ENCODE results near the gene INPP1. TPM values are rescaled to one million over a fixed set of nuclear protein-coding genes. Genes with fewer than 3 reads are reported as not detected.

The INPP1 gene
- total RNA-seq, 1 donor from 2014 or later: 6.3 TPM

DNA sequence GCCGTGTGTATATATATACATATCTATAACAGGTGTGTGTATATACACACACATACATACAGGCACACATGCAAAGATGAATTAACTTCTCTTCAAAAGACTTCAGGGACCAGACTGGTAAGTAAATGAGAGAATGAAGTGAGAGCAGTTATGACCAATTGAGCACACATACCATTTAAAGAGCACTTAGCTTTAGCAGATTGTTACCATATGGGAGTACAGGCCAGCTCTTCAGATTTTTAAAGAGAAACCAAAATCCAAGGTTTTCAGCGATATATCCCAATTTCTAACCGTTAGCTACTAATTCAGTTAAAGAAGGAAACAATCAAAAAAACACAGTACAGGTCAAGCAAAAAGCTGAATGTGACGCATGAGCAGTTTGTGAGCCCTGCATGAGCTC lies 23.7 kb downstream of the INPP1 start:
- Histone ChIP-seq H3K36me3 (ENCODE audit: control insufficient read depth, insufficient read depth, low read length) (no peaks in the 10 kb centered on the region), H3K27me3 (ENCODE audit: control insufficient read depth, insufficient read depth, low read length) (no peaks in the 10 kb centered on the region), H3K4me3 (ENCODE audit: low read depth, low read length) (no peak overlapping the region)
- TF ChIP-seq CTCF (IDR thresholded peaks at IDR 0.05; ENCODE audit: insufficient read depth, low read length, poor library complexity, severe bottlenecking): no peak
- no peak for DNase-seq (ENCODE audit: low read depth)

GRCh38 chr2:190369635-190370034 lies 26.2 kb downstream of the INPP1 start:
- no peak overlapping the region for H3K4me3 ChIP-seq (ENCODE audit: low read depth, low read length)
- TF ChIP-seq CTCF (IDR thresholded peaks at IDR 0.05; ENCODE audit: insufficient read depth, low read length, poor library complexity, severe bottlenecking): no peak

DNA sequence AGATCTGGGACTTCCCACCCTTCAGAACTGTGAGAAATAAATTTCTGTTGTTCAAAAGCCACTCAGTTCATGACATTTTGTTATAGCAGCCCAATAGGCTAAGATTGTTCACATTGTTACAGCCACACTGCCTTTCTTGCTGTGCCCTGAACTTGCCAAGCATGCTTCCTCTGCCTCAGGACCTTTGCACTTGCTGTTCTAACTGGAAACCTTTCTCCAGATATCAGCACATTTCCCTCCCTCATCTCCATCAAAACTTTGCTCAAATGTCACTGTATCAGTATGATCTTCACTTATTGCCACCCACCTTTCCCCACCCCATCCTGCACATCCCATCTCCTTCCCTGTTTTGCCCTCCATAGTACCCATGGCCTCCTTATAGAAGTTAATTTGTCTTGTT lies 32.7 kb downstream of the INPP1 start:
- TF ChIP-seq CTCF (IDR thresholded peaks at IDR 0.05; ENCODE audit: insufficient read depth, low read length, poor library complexity, severe bottlenecking): no peak

More at GRCh38 chr2:190369635-190370034, 26.2 kb downstream of the INPP1 start:
- Histone ChIP-seq H3K27me3 (ENCODE audit: control insufficient read depth, insufficient read depth, low read length) (no peaks in the 10 kb centered on the region), H3K36me3 (ENCODE audit: control insufficient read depth, insufficient read depth, low read length) (no peaks in the 10 kb centered on the region)
- no peak for DNase-seq (ENCODE audit: low read depth)

DNA sequence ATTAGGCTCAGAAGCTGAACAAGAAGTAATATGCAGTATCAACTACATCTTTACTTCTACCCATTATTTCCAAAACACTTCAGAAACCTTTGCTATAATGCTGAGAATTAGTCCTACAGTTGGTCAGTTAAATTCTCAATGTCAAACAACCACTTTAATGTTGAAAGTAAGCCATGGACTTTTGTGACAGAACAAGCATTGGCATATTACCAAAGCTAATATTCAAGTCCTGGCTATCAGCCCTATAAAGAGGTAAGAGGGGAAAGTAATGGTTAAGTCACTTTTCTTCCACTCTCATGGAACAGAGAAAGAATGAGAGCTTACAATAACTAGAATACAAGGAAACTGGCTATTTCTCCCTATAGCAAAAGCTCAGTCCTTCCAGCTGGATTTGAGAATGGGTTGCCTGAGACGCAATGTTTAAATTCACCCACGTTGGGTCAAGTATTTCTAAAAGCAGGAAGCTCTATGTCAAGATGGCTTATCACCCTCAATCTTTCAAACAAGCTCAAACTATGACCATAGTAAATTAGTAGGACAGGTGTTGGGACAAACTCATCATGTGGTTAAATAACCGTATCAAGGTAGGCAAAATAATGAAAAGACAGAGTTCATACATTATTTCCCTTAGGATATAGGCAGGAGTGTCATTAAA lies 33.3 kb downstream of the INPP1 start:
- no peak for TF ChIP-seq CTCF (IDR thresholded peaks at IDR 0.05; ENCODE audit: insufficient read depth, low read length, poor library complexity, severe bottlenecking)
- Histone ChIP-seq H3K36me3 (ENCODE audit: control insufficient read depth, insufficient read depth, low read length) (no peaks in the 10 kb centered on the region), H3K4me3 (ENCODE audit: low read depth, low read length) (no peak overlapping the region), H3K27me3 (ENCODE audit: control insufficient read depth, insufficient read depth, low read length) (no peaks in the 10 kb centered on the region)
- no peak for DNase-seq (ENCODE audit: low read depth)

More for the DNA sequence above, 32.7 kb downstream of the INPP1 start:
- no peak overlapping the region for H3K4me3 ChIP-seq (ENCODE audit: low read depth, low read length)
- no peaks in the 10 kb centered on the region for H3K36me3 ChIP-seq (ENCODE audit: control insufficient read depth, insufficient read depth, low read length)
- no peaks in the 10 kb centered on the region for H3K27me3 ChIP-seq (ENCODE audit: control insufficient read depth, insufficient read depth, low read length)
- DNase-seq (ENCODE audit: low read depth): no peak

DNA sequence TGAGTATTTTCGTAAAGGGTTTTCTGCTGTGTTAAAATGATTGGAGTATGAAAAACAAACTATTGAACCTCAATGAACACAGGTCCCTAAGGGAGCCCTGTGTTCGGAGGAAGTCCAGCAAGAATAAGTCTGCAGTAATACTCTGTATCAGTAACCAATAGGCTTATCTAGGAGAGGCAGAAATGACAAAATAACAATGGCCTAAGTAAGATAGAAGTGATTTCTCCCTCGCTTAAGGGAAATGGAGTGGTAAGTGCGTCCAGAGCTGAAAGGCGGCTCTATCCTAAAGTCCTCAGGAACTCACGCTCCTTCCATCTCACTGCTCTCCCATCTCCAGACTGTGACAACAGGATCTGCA lies 35.5 kb downstream of the INPP1 start:
- Histone ChIP-seq H3K4me3 (ENCODE audit: low read depth, low read length) (no peak overlapping the region), H3K27me3 (ENCODE audit: control insufficient read depth, insufficient read depth, low read length) (no peaks in the 10 kb centered on the region), H3K36me3 (ENCODE audit: control insufficient read depth, insufficient read depth, low read length) (no peaks in the 10 kb centered on the region)
- no peak for DNase-seq (ENCODE audit: low read depth)
- TF ChIP-seq CTCF (IDR thresholded peaks at IDR 0.05; ENCODE audit: insufficient read depth, low read length, poor library complexity, severe bottlenecking): no peak

Data from kidney epithelial cell (primary cell).